GM23248 (cell line): ENCODE measurements around the gene TARS1. TPM values are rescaled to one million over a fixed set of nuclear protein-coding genes. Genes with fewer than 3 reads are reported as not detected.

Experiments
- DNase-seq: peaks from one replicate; pipeline ENCODE4 v3.0.0-alpha.2; 2015
- H2AFZ ChIP-seq: fragments of 200-600 bp; sonication (generic); 2 replicates; pipeline ENCODE4 v1.6.1; 2016; ENCODE audit warnings: antibody characterized with exemption
- H3F3A ChIP-seq: fragments of 200-600 bp; sonication (generic); 2 replicates; pipeline ENCODE4 v1.6.1; 2016; ENCODE audit warnings: mild to moderate bottlenecking, antibody characterized with exemption, mixed run types; ENCODE audit not compliant: insufficient read depth
- H3K27ac ChIP-seq: fragments of 200-600 bp; sonication (generic); 2 replicates; pipeline ENCODE4 v1.5.1; 2016; ENCODE audit warnings: mild to moderate bottlenecking
- H3K27me3 ChIP-seq: fragments of 200-600 bp; sonication (generic); replicated peaks from 2 replicates; pipeline ENCODE4 v1.6.1; 2016; ENCODE audit warnings: mild to moderate bottlenecking; ENCODE audit not compliant: insufficient read depth
- H3K36me3 ChIP-seq: fragments of 200-600 bp; sonication (generic); 2 replicates; pipeline ENCODE4 v1.6.1; 2016; ENCODE audit warnings: low read depth, mild to moderate bottlenecking
- H3K4me1 ChIP-seq: fragments of 200-600 bp; sonication (generic); 2 replicates; pipeline ENCODE4 v1.6.1; 2016; ENCODE audit warnings: mild to moderate bottlenecking; ENCODE audit not compliant: insufficient read depth
- H3K4me2 ChIP-seq: fragments of 200-600 bp; sonication (generic); one replicate; pipeline ENCODE4 v1.6.1; 2016; ENCODE audit warnings: mild to moderate bottlenecking; ENCODE audit not compliant: unreplicated experiment
- H3K4me3 ChIP-seq: fragments of 200-600 bp; sonication (generic); 2 replicates; pipeline ENCODE4 v1.5.1; 2016; ENCODE audit warnings: mild to moderate bottlenecking
- H3K79me2 ChIP-seq: fragments of 200-600 bp; sonication (generic); 2 replicates; pipeline ENCODE4 v1.6.1; 2016; ENCODE audit warnings: mild to moderate bottlenecking; ENCODE audit not compliant: insufficient read depth
- H3K9ac ChIP-seq: fragments of 200-600 bp; sonication (generic); 2 replicates; pipeline ENCODE4 v1.6.1; 2016; ENCODE audit warnings: mild to moderate bottlenecking
- H3K9me2 ChIP-seq: fragments of 200-600 bp; sonication (generic); 2 replicates; pipeline ENCODE4 v1.6.1; 2016; ENCODE audit warnings: mixed run types, mild to moderate bottlenecking, moderate library complexity; ENCODE audit not compliant: insufficient read depth
- H3K9me3 ChIP-seq: fragments of 200-600 bp; sonication (generic); one replicate; pipeline ENCODE4 v1.6.1; 2017; ENCODE audit warnings: low read depth
- H4K20me1 ChIP-seq: fragments of 200-600 bp; sonication (generic); 2 replicates; pipeline ENCODE4 v1.6.0; 2016; ENCODE audit not compliant: insufficient read depth
- EZH2 ChIP-seq: fragments of 200-600 bp; sonication (generic); IDR thresholded peaks from 2 replicates; pipeline ENCODE4 v1.6.1; 2018; ENCODE audit warnings: antibody characterized with exemption, mild to moderate bottlenecking; ENCODE audit not compliant: insufficient read depth, poor library complexity, severe bottlenecking
- EZH2phosphoT487 ChIP-seq: fragments of 200-600 bp; sonication (generic); IDR thresholded peaks from 2 replicates; pipeline ENCODE4 v1.6.1; 2018; ENCODE audit warnings: antibody characterized with exemption, moderate library complexity, mild to moderate bottlenecking, low read depth; ENCODE audit not compliant: insufficient read depth
- WGBS, 2 experiments: methylation state at CpG; one replicate each; pipeline ENCODE4 v1.1.6; 2015 to 2017; ENCODE audit warnings: low lambda C conversion rate in 2 of 2, low coverage in 1 of 2; ENCODE audit errors: missing lambda C conversion rate in 2 of 2; 5-methylcytosine and 5-hydroxymethylcytosine counted together
- in situ Hi-C: fragments of 300-500 bp; cut with MboI; formaldehyde crosslinking; loops from 2 replicates; pipeline ENCODE4 v1.15.0; 2020
- polyA plus RNA-seq: library from polyadenylated mRNA; unstranded; fragments of >200 nt; fragmentation: Nextera tagmentation; extraction: Ambion mirVana; gene quantifications from 2 replicates; pipeline ENCODE4 v1.2.1, GENCODE V29; 2016
- total RNA-seq: library from RNA; depleted of rRNA; stranded (reverse); fragments of >200 nt; shearing (Covaris generic); gene quantifications from 2 replicates; pipeline ENCODE4 v1.2.3, GENCODE V29; 2014

TARS1 gene
- total and polyA plus RNA-seq, 2 experiments from 2014 or later: 244 to 268 TPM

- Histone ChIP-seq H3K79me2 (no peaks in the 10 kb centered on the region), H3K4me3 (no peak overlapping the region), H3K9me3 (no peaks in the 10 kb centered on the region), H3K9ac (no peak overlapping the region), H3K36me3 (peaks cover 4% of the 10 kb centered on the region; the same call in 1 of the 2 replicates), H3K4me2 (no peak overlapping the region), H3K27ac (no peak overlapping the region), H3F3A (0 out of 2 replicates have a peak, but pooled peaks cover 10% of the 10 kb centered on the region), H3K4me1 (no peaks in the 10 kb centered on the region), H3K9me2 (no peaks in the 10 kb centered on the region), H4K20me1 (no peaks in the 10 kb centered on the region), H2AFZ (no peak overlapping the region), H3K27me3 (no peaks in the 10 kb centered on the region)
- TF ChIP-seq EZH2phosphoT487: no peak
- no peak for TF ChIP-seq EZH2
- WGBS, 2 experiments: 84% methylated on average over 2 of the region's 2 CpGs; no CpG with 5 or more reads in 1 of the 2 experiments
- in situ Hi-C loops: no loop called here
- DNase-seq: no peak
Observed at GRCh38 chr5:33480876-33481275, 40.1 kb downstream of the TARS1 start.

- no peak overlapping the region for H3K9ac ChIP-seq
- WGBS, 2 experiments: 96 to 98% methylated on average over 7 of the region's 7 CpGs
- no peak for DNase-seq
- TF ChIP-seq EZH2 (no peak), EZH2phosphoT487 (no peak)
- H3K79me2 ChIP-seq: no peaks in the 10 kb centered on the region
- H2AFZ ChIP-seq: no peak overlapping the region
- no peak overlapping the region for H3K4me2 ChIP-seq
- H3K9me2 ChIP-seq: no peaks in the 10 kb centered on the region
- in situ Hi-C loops: no loop called here
- no peaks in the 10 kb centered on the region for H4K20me1 ChIP-seq
- H3K4me1 ChIP-seq: no peaks in the 10 kb centered on the region
- no peak overlapping the region for H3K27ac ChIP-seq
- H3K4me3 ChIP-seq: no peak overlapping the region
- H3K9me3 ChIP-seq: no peaks in the 10 kb centered on the region
- 0 out of 2 replicates have a peak, but pooled peaks cover 10% of the 10 kb centered on the region for H3F3A ChIP-seq
- no peaks in the 10 kb centered on the region for H3K27me3 ChIP-seq
- H3K36me3 ChIP-seq: peaks cover 4% of the 10 kb centered on the region; the same call in 1 of the 2 replicates
Observed at GRCh38 chr5:33482335-33482734, 41.6 kb downstream of the TARS1 start.

GRCh38 chr5:33487236-33487635 is 46.5 kb downstream of the TARS1 start:
- in situ Hi-C loops: no loop called here
- Histone ChIP-seq H3K9me2 (no peaks in the 10 kb centered on the region), H3F3A (no peaks in the 10 kb centered on the region), H2AFZ (no peak overlapping the region), H3K4me3 (no peak overlapping the region), H3K27me3 (no peaks in the 10 kb centered on the region), H3K4me1 (no peaks in the 10 kb centered on the region), H3K4me2 (no peak overlapping the region), H3K9ac (no peak overlapping the region), H3K36me3 (no peaks in the 10 kb centered on the region), H4K20me1 (no peaks in the 10 kb centered on the region), H3K9me3 (no peaks in the 10 kb centered on the region), H3K27ac (no peak overlapping the region), H3K79me2 (no peaks in the 10 kb centered on the region)
- no peak for DNase-seq
- WGBS, 2 experiments: 45 to 50% methylated on average over 3 of the region's 3 CpGs
- TF ChIP-seq EZH2: no peak
- no peak for TF ChIP-seq EZH2phosphoT487

- in situ Hi-C loops: no loop called here
- no peaks in the 10 kb centered on the region for H3K36me3 ChIP-seq
- H3K4me1 ChIP-seq: no peaks in the 10 kb centered on the region
- TF ChIP-seq EZH2phosphoT487 (no peak), EZH2 (no peak)
- H3K27ac ChIP-seq: no peak overlapping the region
- no peak overlapping the region for H2AFZ ChIP-seq
- no peak for DNase-seq
- whole genome bisulfite sequencing, 2 experiments: 83 to 84% methylated on average over 19 of the region's 19 CpGs
- no peaks in the 10 kb centered on the region for H3F3A ChIP-seq
- no peak overlapping the region for H3K4me3 ChIP-seq
- H3K4me2 ChIP-seq: no peak overlapping the region
- H4K20me1 ChIP-seq: no peaks in the 10 kb centered on the region
- no peaks in the 10 kb centered on the region for H3K27me3 ChIP-seq
- H3K9me3 ChIP-seq: no peaks in the 10 kb centered on the region
- H3K9ac ChIP-seq: no peak overlapping the region
- H3K79me2 ChIP-seq: no peaks in the 10 kb centered on the region
- no peaks in the 10 kb centered on the region for H3K9me2 ChIP-seq
Observed at GRCh38 chr5:33488558-33489355, 48.0 kb downstream of the TARS1 start.
